GDM1 (cell line): Measurements from ENCODE around the gene PLP2.
A peak's percentile ranks its signal among the peaks of the same experiment; 100 is the strongest.
"Not testable (repeated sequence)": the region's sequence is repeated elsewhere in the genome, so short reads cannot be mapped to it uniquely, and the experiment has no call there.

Source experiments
- DNase-seq: peaks from one replicate; lab custom pipeline; 2025; lab: John Stamatoyannopoulos, UW

PLP2 gene

DNA sequence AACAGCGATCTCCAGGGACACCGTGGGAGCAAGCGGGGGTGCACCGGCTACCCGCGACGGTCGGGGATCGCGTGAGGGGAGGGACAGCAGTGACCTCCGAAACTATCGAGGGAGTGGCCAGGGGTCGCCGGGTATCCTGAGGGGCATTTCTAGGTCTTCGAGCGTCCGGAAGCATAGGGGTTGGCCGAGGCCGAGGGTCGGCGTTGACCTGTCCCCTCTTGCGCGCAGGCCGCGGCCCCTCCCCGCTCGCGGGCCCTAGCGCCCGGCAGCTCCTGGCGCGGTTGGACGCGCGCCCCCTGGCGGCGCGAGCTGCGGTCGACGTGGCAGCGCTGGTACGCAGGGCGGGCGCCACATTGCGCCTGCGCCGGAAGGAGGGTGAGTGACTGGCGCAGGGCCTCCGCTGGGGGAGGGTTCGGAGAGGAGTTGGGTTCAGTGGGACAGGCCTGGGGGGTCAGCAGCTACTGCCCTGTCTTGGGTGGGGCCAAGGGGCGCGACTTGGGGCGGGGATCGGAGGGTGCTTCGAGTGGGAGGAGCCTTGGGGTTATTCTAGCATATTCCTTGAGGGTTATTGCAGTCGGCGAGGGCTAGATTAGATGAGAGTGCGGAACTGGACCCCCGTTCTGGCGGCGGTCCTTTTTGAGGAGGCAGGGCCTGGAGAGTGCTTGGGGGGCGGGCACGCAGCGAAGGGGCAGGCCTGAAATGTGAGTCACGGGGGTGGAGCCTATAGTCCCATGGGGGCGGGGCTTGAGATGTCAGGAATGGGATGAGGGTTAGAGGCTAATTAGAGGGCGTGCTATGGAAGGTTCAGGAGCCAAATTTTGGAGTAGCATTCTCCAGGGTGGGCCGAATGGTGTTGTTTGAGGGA lies 7.9 kb upstream of the PLP2 start:
- peak; percentile 82 for DNase-seq

GRCh38 chrX:49164589-49165360 lies 6.9 kb upstream of the PLP2 start:
- no peak for DNase-seq

DNA sequence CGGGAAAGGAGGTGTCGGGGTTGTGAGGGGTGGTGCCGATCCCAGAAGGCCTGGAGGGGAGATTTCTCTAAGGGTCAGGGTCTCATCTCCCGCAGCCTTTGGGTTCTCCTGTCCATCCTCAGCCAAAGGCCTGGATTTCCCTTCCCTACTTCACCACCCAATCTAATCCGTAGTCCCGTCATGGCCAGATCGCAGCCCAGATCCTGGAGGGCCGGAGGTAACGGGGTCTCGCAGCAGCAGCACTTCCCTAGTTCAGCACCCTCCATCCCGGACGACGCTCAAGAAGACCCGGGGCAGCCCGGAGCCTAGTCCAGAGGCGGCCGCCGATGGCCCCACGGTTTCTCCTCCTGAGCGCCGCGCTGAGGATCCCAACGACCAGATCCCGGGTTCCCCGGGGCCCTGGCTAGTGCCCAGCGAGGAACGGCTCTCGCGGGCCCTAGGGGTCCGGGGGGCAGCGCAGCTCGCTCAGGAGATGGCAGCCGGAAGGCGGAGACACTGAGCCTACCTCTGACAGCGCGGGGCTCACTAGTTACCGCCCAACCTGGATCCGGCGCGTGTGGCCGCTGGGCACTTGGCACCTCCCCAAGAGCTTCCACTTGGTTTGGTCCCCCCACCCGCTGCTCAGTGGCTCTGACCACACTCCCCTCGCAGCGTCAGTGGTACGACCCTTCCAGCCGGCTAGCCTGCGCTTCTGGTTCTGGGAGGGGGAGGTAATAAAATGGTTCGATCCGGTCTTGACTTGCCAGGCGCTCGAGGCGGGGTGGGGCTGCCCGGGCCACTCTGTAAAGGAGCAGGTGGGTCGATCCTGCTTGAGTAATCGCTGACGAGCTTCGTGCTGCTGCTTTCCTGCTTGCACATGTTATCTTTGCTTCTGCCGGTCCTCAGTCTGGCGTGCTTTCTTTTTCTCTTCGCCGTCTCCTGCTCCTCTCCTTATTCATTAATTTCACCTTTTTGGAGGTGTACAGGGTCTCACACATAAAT lies 5.5 kb upstream of the PLP2 start:
- DNase-seq = peak; percentile 85

DNA sequence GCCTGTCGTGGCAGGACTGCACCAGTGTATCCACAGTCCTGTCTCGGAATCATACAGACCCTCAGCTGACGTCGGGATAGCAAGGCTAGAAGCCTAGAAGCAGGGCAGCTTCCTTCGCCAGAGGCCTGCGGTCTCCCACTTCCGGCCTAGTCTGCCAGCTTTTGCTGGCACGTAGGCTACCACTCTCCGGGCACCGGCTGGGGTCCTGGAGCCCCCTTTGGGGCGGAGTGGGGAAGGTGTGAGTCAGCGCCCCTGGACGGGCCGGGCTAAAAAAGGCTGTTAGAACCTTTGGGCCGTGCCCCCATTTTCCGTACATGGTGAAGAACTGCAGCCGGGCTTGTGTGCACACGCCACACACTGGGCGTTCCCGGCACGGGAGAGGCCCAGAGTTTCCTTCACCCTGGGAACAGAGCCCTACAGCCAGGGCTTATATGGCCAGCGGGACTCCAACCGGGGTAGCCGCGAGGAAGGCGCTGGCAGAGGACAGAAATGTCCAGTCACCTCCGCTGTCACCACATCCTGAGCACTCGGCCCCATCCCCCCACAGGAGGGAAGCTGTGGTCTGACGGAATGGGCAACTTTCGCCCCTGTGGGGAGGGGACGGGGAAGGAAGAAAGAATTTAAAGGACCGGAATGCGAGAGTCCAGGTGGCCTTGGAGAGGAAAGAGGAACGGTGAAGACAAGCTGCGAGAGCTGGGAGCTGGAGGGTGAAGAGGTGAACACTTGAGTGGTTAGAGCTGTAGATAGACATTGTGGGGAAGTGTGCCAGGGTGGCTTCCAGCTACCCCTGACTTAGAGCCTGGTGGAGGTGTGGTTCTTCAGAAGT lies 4.6 kb upstream of the PLP2 start:
- DNase-seq = peak; percentile 93

DNA sequence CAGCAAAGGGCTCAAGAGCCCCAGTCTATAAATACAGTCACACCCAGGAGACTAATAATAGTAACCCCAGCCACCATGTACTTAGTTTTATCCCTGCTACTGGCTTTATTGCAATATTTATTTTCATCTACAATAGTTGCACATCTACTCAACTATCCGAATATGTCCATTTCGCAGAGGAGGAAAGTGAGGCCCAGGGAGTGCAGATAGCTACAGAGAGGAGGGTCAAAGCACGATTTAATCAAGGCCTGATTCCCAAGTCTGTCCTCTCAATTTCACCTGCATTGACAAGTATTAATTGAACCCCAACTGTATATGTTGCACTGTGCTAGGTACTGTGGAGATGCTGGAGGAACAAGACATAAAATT lies 4.0 kb upstream of the PLP2 start:
- no peak for DNase-seq

GRCh38 chrX:49172280-49172780 lies 632 bp downstream of the PLP2 start:
- peak; percentile 58 for DNase-seq

DNA sequence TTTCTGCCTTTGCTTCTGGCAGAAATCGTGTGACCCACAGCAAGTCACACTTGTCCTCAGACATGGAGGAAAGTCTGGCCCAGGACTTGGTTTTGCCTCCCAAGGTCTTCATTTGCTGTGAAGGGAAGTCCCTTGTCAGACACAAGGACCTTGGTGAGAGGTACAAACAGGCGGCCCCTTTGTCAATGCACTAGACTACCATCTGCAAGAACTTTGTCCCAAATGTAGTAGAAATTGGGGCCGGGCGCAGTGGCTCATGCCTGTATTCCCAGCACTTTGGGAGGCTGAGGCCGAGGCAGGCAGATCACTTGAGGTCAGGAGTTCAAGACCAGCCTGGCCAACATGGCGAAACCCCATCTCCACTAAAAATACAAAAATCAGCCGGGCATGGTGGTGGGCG lies 1.8 kb downstream of the PLP2 start:
- not testable (repeated sequence) for DNase-seq

DNA sequence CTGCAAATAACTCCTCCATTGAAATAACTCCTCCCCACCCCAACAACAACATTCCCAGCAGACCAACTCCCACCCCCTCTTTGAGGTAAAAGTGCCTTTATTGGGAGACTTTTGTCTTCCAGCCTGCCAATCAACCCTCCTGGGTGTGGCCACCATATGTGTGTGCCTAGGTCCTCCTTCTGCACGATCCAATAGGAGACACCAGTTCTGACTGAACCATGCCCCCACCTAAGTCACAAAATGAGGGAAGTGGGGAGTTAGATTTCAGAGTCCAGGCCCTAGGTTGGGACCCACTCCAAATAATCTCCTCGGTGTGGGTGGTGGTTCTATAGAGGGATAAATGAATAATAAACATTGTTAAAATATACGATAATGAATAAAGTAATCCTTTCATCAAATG lies 3.0 kb downstream of the PLP2 start:
- DNase-seq = no peak

- no peak for DNase-seq
Measured at GRCh38 chrX:49175435-49176274, 4.0 kb downstream of the PLP2 start.

- DNase-seq = no peak
Measured at GRCh38 chrX:49176421-49177326, 5.0 kb downstream of the PLP2 start.

DNA sequence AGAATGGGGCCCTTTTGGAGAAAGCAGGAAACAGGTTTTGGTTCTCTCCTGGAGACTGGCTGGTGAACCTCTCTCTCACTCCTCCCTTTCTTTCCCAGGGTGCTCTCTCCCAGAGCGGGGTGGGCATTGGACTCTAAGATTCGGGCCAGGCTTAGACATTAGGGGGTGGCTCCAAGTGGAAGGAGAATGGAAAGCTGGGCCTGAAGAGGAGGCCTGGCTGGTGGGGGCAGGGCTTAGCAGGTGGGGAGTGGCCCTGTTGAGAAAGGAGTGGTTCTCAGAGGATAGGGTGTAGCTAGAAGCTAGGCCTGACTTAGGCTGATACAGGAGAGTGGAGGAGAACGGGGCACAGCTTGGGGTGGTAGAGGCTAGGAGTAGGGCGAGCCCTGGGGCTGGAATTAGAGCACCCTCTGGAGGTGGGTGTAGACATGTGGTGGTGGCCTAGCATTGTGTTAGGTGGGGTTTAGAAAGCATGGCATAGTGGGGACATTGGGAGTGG lies 5.7 kb downstream of the PLP2 start:
- DNase-seq = peak; percentile 56

DNA sequence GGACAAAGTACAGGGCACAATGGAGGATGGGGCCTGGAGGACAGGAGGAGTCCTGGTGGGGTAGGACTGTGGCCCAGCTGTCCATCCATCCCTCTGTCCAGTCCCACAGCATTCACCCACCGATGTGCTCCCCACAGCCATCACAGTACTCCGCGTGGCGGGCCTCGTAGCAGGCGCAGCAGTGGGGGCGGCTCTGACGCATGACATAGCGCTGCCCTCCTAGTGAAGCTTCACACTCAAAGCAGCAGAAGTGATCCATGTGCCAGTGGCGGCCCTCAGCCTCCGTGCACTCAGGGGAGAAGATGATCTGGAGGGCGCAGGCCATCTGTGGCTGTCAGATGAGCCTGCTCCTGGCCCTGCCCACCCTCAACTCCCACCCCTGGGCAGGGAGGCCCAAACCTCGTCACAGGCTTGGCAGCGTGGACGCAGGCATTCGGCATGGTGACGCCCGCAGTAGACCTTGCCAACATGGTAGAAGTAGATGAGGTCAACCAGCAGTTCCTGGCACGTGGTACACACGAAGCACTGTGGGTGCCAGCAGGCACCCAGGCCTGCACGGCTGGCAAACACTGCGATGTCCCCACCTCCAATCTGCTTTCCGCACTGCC lies 6.3 kb downstream of the PLP2 start:
- DNase-seq = no peak

DNA sequence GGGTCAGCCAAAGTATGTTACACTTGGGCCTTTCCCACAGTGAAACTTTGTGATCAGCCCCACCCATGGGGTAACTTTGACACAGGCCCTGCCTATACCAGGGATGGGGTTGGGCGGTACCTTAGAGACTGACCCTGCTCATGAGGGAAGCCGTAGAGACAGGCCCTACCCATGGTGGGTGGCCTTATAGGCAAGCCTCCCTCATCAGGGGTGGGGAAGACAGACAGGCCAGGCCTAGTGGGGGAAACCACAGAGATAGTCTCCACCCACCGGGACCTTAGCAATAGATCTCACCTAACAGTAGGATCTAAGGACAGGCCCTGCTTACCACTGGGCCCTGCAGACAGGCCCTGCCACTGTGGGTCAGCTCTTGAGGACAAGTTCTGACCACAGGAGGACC lies 6.8 kb downstream of the PLP2 start:
- no peak for DNase-seq

DNA sequence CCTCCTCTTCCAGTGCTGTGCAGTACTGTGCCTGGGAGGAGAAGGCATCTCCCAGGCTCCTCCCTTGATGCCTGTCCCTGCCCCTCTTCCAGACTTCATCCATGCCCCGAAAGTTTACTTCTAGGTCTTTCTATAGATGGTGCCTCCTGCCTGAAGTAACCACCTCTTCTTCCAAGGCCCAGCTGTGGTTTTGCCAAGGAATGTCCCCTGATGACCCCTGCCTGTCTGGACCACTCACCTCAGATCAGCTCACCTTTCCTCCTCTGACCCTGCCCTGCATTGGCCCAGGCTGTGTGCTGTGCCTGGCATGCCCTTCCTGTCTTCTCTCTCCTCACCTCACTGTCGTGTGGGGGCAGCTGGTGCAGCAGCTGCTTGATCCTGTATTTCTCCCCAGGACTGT lies 7.7 kb downstream of the PLP2 start:
- no peak for DNase-seq

- no peak for DNase-seq
Measured at GRCh38 chrX:49183701-49184281, 12.1 kb downstream of the PLP2 start.

- no peak for DNase-seq
Measured at GRCh38 chrX:49184294-49185281, 12.9 kb downstream of the PLP2 start.
